Stimulated activated CD4-positive, alpha-beta T cell treated with anti-CD3 and anti-CD28 coated beads, Interleukin-12 subunit alpha, Interleukin-12 subunit beta, amount 100 ng/mL, for 24 hours (primary cell): Measurements from ENCODE around the gene CXXC5.
"Not testable (repeated sequence)": the region's sequence is repeated elsewhere in the genome, so short reads cannot be mapped to it uniquely, and the experiment has no call there.

Experiments used
- DNase-seq, 2 experiments: peaks; one replicate each; pipeline ENCODE4 v3.0.0-alpha.2; 2020; ENCODE audit warnings: low read depth in 2 of 2

Gene CXXC5

GRCh38 chr5:139648205-139649081 is at the start of gene CXXC5:
TSS of gene CXXC5 (plus strand) at chr5:139648349. CDS start at chr5:139680524, 32,175 bp downstream.
- no peak for DNase-seq

DNA sequence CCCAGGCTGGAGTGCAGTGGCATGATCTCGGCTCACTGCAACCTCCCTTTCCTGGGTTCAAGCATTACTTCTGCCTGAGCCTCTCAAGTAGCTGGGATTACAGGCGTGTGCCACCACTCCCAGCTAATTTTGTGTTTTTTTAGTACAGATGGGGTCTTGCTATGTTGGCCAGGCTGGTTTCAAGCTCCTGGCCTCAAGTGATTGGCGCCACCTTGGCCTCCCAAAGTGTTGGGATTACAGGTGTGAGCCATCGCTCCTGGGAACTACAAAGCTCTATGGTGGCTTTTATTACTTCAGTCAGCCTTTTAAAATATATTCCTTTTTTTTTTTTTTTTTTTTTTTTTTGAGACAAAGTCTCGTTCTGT is 49.6 kb upstream of the CXXC5 start:
- not testable (repeated sequence) for DNase-seq

DNA sequence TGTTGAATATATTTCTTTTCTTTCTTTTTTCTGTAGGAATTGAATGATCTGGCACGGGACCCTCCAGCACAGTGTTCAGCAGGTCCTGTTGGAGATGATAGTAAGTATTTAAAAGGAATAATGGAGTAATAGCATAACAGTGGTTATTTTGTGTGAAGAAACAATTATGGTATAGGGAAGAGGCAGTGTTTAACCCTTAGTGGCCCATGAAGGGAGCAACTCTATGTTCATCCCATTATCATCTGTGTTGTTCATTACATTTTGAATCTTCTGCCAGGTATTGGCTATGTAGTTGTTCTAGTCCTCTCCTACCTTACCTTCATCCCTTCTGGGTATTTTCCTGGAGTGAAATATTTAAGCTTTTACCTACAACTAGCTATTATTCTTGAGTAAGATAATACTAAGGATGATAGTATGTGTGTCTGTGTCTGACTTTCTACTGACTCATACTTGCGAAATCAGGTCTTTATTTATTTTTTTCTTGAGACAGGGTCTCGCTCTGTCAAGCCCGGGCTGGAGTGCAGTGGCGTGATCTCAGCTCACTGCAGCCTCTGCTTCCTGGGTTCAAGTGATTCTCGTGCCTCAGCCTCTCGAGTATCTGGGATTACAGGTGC is 47.7 kb upstream of the CXXC5 start:
- no peak for DNase-seq

DNA sequence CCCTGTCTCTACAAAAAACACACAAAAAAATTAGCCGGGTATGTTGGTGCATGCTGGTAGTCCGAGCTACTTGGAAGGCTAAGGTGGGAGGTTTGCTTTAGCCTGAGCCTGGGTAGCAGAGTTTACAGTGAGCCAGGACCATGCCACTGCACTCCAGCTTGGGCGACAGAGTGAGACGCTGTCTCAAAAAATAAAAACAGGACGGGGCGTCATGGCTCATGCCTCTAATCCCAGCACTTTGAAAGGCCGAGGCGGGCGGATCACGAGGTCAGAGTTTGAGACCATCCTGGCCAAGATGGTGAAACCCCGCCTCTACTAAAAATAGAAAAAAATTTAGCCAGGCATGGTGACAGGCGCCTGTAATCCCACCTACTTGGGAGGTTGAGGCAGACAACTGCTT is 46.7 kb upstream of the CXXC5 start:
- no peak for DNase-seq

DNA sequence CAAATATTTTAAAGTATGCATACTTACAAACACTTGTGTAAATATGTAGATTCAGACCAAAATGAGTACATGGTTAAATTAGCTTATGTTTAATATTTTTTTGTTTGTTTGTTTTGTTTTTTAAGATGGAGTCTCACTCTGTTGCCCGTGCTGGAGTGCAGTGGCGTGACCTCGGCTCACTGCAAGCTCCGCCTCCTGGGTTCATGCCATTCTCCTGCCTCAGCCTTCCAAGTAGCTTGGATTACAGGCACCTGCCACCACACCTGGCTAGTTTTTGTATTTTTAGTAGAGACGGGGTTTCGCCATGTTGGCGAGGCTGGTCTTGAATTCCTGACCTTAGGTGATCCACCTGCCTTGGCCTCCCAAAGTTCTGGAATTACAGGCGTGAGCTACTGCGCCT is 46.2 kb upstream of the CXXC5 start:
- DNase-seq: not testable (repeated sequence)

DNA sequence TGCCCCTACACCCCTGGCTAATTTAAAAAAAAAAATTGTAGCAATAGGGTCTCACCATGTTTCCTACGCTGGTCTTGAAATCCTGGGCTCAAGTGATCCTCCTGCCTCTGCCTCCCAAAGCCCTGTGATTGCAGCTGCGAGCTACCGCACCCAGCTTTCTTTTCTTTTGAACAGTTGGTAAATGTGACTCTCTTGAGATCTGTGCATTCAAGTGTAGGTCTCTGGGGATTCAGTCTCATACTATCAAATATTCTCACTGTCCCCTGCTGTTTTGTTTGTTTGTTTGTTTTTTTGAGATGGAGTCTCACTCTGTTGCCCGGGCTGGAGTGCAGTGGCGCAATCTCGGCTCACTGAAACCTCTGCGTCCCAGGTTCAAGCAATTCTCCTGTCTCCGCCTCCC is 42.3 kb upstream of the CXXC5 start:
- no peak for DNase-seq

- DNase-seq: no peak
Measured at GRCh38 chr5:139611703-139612584, 36.2 kb upstream of the CXXC5 start.

- no peak for DNase-seq
Measured at GRCh38 chr5:139619861-139620260, 28.3 kb upstream of the CXXC5 start.

DNA sequence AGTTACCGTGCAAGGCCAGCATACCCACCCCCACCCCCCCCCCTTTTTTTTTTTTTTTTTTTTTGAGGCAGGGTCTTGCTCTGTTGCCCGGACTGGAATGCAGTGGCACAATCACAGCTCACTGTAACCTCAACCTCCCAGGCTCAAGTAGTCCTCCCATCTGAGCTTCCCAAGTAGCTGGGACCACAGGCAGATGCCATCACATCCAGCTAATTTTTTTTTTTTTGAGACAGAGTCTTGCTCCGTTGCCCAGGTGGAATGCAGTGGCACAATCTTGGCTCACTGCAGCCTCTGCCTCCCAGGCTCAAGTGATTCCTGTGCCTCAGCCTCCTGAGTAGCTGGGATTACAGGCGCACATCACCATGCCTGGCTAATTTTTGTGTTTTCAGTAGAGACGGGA is 22.8 kb upstream of the CXXC5 start:
- DNase-seq: not testable (repeated sequence)

DNA sequence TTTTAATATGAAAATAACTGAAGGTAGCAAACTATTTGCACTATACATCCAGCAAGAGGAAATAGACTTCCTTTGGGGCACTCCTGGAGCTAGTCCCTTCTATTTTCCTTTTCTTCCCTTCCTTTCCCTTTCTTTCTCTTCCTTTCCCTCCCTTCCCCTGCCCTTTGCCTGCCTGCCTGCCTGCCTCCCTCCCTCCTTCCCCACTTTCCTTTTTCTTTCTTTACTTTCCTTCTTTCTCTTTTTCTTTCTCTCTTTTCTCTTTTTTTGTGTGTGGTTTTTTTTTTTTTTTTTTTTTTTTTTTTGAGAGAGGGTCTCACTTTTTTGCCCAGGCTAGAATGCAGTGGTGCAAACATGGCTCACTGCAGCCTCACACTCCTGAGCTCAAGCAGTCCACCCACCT is 17.3 kb upstream of the CXXC5 start:
- no peak for DNase-seq

- no peak for DNase-seq
Measured at GRCh38 chr5:139631520-139632165, 16.5 kb upstream of the CXXC5 start.

- DNase-seq: no peak
Measured at GRCh38 chr5:139633295-139634027, 14.7 kb upstream of the CXXC5 start.

- no peak for DNase-seq
Measured at GRCh38 chr5:139634028-139634325, 14.2 kb upstream of the CXXC5 start.

DNA sequence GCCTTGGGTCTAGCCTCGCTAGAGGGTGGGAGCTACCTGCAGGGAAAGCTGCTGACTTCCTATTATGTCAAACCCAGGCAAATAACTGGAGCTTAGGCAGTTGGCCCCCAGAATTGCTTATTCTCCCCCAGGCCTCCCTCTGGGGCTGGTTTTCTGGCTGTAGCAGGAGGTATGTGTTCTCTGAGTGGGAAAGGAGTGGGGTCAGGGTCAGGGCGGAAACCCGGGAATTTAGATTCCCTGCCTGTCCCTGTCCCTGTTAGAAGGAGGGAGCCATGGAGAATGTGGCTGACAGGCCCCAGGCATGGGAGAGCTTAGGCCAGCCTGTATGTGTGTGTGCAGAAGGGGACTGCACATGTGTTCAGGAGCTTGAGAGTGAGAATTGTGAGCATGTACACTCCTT is 13.6 kb upstream of the CXXC5 start:
- DNase-seq: no peak

GRCh38 chr5:139635191-139635590 is 13.0 kb upstream of the CXXC5 start:
- no peak for DNase-seq

DNA sequence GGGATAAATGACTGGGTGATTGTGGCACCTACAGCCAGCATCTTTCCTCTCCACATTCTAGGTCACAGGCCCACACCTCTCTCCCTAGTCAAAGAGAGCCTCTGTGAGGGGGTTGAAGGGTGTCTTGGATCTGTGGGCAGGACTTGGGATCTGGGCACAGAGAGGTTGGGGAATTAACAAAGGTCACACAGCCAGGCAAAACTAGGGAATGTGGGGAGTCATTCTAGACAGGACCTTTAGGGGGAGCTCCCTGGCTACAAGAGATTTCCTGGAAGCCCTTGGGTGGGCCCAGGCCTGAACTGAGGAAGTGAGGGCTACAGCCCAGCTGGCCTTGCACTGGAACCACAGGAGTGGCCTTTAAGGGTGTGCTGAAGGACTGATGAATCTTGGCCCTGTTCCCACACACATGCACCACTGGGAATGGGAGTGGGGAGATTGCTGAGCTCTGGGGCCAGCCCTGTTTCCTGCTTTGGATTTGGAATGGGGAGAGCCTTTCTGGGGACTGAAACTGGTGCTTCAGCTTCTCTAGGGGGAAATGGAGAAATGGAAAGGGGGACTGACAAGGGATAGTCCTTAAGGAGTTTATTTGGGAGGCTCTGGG is 12.4 kb upstream of the CXXC5 start:
- DNase-seq: no peak

GRCh38 chr5:139636207-139636792 is 11.8 kb upstream of the CXXC5 start:
- DNase-seq: no peak

DNA sequence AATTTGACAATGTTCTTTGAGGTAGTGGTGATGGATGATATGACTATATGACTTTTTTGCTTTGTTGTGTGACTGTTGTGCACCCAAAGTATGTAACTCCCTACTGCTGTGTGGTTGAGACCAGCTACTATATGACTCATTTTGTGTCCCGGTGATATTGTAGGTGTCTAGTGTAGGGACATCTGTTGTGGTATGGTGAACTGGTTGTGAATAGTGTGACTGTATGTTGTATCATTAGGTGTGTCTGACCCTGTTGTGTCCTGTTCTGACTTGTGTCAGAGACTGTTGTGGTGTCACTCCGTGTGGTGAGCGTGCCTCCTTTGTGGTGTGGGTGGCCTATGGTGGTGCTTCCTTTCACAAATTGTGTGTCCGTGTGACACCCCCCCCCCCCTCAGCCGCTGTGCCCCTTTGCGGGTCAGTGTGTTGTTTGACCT is 11.2 kb upstream of the CXXC5 start:
- DNase-seq: no peak

GRCh38 chr5:139637438-139638089 is 10.6 kb upstream of the CXXC5 start:
- DNase-seq: no peak
